Heart left ventricle (tissue), 13 donors: ENCODE measurements around the gene C22orf42.

Experiments
- POLR2A ChIP-seq, 2 donors: fragments of 450-650 bp; IDR thresholded peaks; one replicate each; pipeline ENCODE4 v1.6.1; 2017; ENCODE audit warnings: antibody characterized with exemption in 2 of 2, mild to moderate bottlenecking in 2 of 2, moderate library complexity in 2 of 2
- TF ChIP-seq, protein P1 (sequence below), 12 donors: fragments of 200-600 bp; sonication (generic) in 4 of 12; IDR thresholded peaks; one replicate each; pipeline versions ENCODE4 v1.5.0 to v1.8.0; 2018 to 2022; ENCODE audit warnings: antibody characterized with exemption in 12 of 12, mild to moderate bottlenecking in 5 of 12
- donor health status: ischemic (EF 13 %, LVEDD 7.1; RV severe dilation, severe dysfunction).
- donor health status: DM: no; HTN: yes; CAD: no.
- donor health status: DM: no; HTN: no; CAD: no.
- donor health status: ischemic (EF 25% LVEDD 6.9; RV normal size, moderate dysfunction).
- donor health status: ischemic (EF 25% LVEDD 5.7; RV mildly dilated, moderate dysfunction).
- donor health status: ischemic (EF 35%, LVEDD 5.7; RV mildly dilated, moderate dysfunction).
- donor health status: nonischemic (EF 11% LVEDD 7.7; RV severe dilation, severe dysfunction).
- donor health status: DM: yes; HTN: yes; CAD: no.
- donor health status: PGD.
- donor health status: ischemic (EF 29% LVEDD 5.4; RV normal size, mild dysfunction).
- donor health status: nonischemic (EF 23%, LVEDD 6.1; RV moderate dilation, normal function).

DNA sequence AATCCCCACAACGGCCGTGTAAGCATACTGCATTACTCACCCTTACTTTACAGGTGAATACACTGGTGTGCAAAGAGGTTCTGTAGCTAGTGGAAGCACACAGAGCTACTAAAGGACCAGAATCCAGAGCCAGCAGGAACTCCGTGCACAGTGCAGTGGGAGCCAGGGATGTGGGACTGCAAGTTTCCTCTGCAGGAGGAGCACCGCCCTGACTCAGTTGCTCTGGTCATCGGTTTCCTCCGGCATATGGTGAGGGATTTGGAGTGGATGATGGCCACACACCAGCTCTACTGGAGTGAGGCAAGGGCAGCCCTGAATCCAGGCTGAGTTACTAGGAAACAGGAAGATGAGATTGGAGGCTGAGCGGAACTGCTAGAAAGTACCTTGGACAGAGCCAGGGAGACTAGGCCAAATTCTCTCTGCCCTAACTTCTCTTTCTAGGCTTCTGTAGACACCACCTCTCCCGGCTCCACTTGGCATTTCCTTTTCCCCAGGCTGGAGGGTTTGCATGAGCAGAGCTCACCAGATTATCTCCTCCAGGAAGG is 18.2 kb upstream of the C22orf42 start:
- TF ChIP-seq, protein P1, sequence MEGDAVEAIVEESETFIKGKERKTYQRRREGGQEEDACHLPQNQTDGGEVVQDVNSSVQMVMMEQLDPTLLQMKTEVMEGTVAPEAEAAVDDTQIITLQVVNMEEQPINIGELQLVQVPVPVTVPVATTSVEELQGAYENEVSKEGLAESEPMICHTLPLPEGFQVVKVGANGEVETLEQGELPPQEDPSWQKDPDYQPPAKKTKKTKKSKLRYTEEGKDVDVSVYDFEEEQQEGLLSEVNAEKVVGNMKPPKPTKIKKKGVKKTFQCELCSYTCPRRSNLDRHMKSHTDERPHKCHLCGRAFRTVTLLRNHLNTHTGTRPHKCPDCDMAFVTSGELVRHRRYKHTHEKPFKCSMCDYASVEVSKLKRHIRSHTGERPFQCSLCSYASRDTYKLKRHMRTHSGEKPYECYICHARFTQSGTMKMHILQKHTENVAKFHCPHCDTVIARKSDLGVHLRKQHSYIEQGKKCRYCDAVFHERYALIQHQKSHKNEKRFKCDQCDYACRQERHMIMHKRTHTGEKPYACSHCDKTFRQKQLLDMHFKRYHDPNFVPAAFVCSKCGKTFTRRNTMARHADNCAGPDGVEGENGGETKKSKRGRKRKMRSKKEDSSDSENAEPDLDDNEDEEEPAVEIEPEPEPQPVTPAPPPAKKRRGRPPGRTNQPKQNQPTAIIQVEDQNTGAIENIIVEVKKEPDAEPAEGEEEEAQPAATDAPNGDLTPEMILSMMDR (IDR thresholded peaks at IDR 0.05), result no peak
- TF ChIP-seq POLR2A (IDR thresholded peaks at IDR 0.05), result no peak
